ENCODE data around the gene CHST3. TPM values are rescaled to one million over a fixed set of nuclear protein-coding genes. Genes with fewer than 3 reads are reported as not detected.

The CHST3 gene
- total and polyA plus RNA-seq, 7 donors, result 0.23 to 25.5 (median 12.8) TPM

DNA sequence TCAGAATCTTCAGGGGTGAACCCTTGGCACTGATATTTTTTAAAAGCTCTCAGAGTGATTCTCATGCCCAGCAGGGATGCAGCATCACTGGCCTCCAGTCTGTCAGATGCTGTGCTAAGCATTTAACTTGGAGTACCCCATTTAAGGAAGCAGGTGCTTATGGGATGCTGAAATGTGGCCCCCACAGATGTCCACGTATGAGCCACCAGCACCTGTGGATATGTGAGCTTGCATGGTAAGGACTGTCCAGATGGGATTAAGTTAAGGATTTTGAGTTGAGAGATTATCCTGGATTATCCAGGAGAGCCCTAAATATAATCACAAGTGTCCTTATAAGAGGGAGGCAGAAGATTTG lies 17.7 kb downstream of the CHST3 start:
- 84 to 89% methylated on average over 1 of the region's 1 CpG for WGBS, 2 donors
- Histone ChIP-seq H3K27ac (peak overlapping the region; percentile 84 to 92 (median 87)), H3K27me3 (no peaks in the 10 kb centered on the region), H3K4me3 (no peak overlapping the region), H3K4me1 (peaks cover 0 to 100% (median 95%) of the 10 kb centered on the region in 4 donors), H3K36me3 (no peaks in the 10 kb centered on the region), H3K9me3 (no peaks in the 10 kb centered on the region)
- no peak for DNase-seq
- intact Hi-C loops (cut with DNase I), result no loop called here
- TF ChIP-seq EP300 (IDR thresholded peaks at IDR 0.05), result no peak
- TF ChIP-seq, protein P1, sequence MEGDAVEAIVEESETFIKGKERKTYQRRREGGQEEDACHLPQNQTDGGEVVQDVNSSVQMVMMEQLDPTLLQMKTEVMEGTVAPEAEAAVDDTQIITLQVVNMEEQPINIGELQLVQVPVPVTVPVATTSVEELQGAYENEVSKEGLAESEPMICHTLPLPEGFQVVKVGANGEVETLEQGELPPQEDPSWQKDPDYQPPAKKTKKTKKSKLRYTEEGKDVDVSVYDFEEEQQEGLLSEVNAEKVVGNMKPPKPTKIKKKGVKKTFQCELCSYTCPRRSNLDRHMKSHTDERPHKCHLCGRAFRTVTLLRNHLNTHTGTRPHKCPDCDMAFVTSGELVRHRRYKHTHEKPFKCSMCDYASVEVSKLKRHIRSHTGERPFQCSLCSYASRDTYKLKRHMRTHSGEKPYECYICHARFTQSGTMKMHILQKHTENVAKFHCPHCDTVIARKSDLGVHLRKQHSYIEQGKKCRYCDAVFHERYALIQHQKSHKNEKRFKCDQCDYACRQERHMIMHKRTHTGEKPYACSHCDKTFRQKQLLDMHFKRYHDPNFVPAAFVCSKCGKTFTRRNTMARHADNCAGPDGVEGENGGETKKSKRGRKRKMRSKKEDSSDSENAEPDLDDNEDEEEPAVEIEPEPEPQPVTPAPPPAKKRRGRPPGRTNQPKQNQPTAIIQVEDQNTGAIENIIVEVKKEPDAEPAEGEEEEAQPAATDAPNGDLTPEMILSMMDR (IDR thresholded peaks at IDR 0.05), result no peak
- no peak for TF ChIP-seq POLR2AphosphoS5 (IDR thresholded peaks at IDR 0.05)
- no peak for TF ChIP-seq POLR2A (IDR thresholded peaks at IDR 0.05)

DNA sequence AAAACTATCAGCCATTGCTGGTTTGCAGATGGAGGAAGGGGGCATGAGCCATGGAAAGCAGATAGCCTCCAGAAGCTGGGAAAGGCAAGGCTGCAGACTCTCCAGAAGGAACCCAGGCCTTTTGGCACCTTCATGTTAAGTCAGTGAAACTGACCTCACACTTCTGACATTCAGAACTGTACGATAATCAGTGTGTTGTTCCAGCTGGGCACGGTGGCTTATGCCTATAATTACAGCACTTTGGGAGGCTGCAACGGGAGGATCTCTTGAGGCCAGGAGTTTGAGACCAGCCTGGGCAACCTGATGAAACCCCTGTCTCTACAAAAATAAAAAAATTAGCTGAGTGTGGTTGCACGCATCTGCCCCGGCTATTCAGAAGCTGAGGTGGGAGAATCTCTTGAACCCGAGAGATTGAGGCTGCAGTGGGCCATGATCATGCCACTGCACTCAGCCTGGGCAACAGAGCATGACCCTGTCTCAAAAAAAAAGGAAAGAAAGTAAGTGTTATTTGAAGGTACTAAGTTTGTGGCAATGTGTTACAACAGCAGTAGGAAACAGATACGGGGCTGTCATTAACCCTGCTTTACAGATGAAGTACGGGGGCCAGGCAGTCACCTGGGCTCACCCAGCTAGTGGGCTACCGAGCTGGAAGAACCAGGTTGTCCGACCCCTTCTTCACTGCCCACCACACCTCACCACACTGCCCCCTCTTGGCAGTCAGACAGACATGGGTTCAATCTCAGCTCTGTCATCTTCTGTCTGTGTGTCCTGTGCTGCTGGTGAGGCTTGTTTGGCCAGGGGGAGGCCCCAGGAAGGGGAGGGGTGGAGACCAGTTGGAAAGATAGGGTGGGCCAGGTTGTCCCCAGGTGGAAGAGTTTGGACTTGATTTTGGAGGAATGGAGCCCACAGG lies 18.3 kb downstream of the CHST3 start:
- H3K4me1 ChIP-seq, result peaks cover 0 to 100% (median 96%) of the 10 kb centered on the region in 4 donors
- TF ChIP-seq, protein P1 (IDR thresholded peaks at IDR 0.05), result no peak
- no peak for TF ChIP-seq POLR2AphosphoS5 (IDR thresholded peaks at IDR 0.05)
- no peak for TF ChIP-seq EP300 (IDR thresholded peaks at IDR 0.05)
- TF ChIP-seq POLR2A (IDR thresholded peaks at IDR 0.05), result no peak
- H3K4me3 ChIP-seq, result no peak overlapping the region
- no peaks in the 10 kb centered on the region for H3K36me3 ChIP-seq
- intact Hi-C loops (cut with DNase I), result no loop called here
- 80 to 83% methylated on average over 10 of the region's 10 CpGs for WGBS, 2 donors
- H3K27me3 ChIP-seq, result no peaks in the 10 kb centered on the region
- peak; percentile 50 for DNase-seq
- H3K27ac ChIP-seq, result peak overlapping the region; percentile 84 to 92 (median 87)
- H3K9me3 ChIP-seq, result no peaks in the 10 kb centered on the region

DNA sequence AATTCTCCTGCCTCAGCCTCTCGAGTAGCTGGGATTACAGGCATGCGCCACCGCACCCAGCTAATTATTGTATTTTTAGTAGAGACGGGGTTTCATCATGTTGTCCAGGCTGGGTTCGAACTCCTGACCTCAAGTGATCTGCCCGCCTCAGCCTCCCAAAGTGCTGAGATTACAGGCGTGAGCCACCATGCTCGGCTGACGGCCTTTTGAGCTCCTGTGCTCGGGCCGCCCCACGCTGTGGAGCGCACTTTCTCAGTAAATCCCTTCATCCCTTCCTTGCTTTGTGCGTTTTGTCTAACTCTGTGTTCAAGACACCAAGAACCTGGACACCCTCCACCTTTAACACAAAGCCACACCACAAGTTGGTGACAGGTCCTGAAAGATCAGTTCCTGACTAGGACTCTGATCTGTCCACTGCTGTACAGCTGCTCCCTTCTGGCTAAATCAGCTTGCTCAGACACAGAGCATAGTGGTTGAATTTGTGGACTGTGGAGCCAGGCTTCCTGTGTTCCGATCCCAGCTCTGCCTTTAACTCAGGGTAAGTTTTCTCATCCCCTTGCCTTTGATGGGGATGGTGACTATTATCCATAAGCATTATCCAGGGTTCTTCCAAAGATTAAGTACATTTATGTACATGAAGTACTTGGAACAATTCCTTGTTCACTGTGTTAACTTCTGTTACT lies 20.1 kb downstream of the CHST3 start:
- WGBS, 2 donors, result 91 to 96% methylated on average over 15 of the region's 15 CpGs
- intact Hi-C loops (cut with DNase I), result no loop called here
- TF ChIP-seq POLR2AphosphoS5 (IDR thresholded peaks at IDR 0.05), result no peak
- TF ChIP-seq, protein P1 (IDR thresholded peaks at IDR 0.05), result no peak
- no peak for TF ChIP-seq EP300 (IDR thresholded peaks at IDR 0.05)
- no peak for TF ChIP-seq POLR2A (IDR thresholded peaks at IDR 0.05)
- Histone ChIP-seq H3K27me3 (no peaks in the 10 kb centered on the region), H3K36me3 (no peaks in the 10 kb centered on the region), H3K4me3 (no peak overlapping the region), H3K4me1 (peaks cover 0 to 92% (median 89%) of the 10 kb centered on the region in 4 donors), H3K9me3 (no peaks in the 10 kb centered on the region), H3K27ac (peak overlapping the region; percentile 84 to 92 (median 87))
- DNase-seq, result peak; percentile 50

DNA sequence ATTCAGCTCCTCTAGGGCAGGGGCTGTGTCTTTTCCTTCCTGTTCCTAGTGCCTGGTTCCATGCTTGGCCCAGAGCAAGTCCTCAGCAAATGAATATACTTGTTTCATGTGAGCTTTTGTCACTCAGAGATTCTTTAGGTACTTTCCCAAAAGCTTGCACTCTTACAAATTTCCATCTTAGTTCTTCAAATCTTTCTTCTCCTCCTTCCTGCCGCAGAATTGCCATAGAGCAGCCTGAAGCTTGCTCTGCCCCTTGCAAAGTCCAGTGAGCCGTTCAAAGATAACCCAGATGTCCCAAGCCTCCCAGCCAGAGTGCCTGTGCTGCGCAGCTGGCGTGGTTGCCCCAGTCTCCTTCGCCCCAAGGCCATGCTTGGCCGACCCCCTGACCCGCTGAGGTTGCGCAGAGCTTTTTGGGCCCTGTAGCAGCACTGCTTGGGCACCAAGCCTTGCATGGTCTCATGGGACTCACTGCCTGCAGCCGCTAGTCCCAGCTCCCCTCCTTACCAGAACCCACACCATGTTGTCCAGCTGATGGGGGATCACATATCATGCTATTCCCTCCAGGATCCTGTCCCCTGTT lies 20.7 kb downstream of the CHST3 start:
- peaks cover 0 to 86% (median 84%) of the 10 kb centered on the region in 4 donors for H3K4me1 ChIP-seq
- peak; percentile 61 for DNase-seq

More for the DNA sequence above, 20.7 kb downstream of the CHST3 start:
- Histone ChIP-seq H3K27ac (peak overlapping the region; percentile 84 to 92 (median 87)), H3K27me3 (no peaks in the 10 kb centered on the region), H3K36me3 (no peaks in the 10 kb centered on the region), H3K9me3 (no peaks in the 10 kb centered on the region), H3K4me3 (no peak overlapping the region)
- TF ChIP-seq, protein P1 (IDR thresholded peaks at IDR 0.05), result no peak
- TF ChIP-seq EP300 (IDR thresholded peaks at IDR 0.05) (no peak), POLR2A (IDR thresholded peaks at IDR 0.05) (no peak), POLR2AphosphoS5 (IDR thresholded peaks at IDR 0.05) (no peak)
- intact Hi-C loops (cut with DNase I), result no loop called here
- WGBS, 2 donors, result 84 to 89% methylated on average over 9 of the region's 9 CpGs

Data from sigmoid colon (tissue), 7 donors.